ENCODE results near the gene ZNF879.

The ZNF879 gene

DNA sequence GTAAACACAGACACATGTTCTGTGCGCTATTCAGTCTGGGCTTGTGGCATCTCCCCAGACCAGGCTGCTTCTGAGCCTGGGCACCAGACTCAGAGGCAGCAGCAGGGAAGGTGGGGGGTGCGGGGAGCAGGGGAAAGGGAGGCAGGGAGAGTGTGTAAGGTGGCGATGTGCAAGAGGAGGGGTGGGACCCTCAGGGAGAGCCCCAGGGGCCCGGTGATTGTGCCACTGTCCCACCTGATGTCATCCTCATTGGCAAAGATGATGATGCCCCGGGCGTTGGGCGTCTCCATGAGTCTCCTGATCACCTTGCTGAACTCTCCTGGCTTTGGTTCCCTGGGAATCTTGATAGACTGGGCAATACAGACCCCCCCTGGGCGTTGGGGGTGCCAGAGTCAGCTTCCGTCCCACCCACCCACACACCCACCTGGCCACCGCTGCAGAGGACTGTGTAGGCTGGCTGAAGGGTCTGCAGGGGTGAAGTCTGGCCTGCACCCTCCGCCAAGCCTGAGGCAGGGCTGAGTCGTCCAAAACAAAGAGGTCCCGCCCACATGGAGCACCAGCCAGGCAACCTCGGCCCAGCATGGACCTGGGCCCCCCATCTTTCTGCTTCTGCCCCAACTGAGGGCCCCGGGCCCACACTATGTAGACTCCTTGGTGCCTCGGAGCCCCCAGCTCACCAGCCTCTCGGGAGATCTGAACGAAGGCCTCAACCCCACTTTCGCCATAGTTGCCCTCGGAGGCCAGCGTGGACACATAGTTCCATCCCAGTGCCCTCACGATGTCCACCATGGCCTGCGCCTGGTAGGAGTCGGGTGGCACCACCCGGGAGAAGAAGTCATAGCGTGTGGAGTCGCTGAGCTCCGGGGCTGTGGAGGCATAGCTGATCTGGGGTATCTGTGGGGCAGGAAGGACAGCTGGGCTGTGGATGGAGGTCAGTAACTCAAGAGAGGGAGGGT lies 32.1 kb upstream of the ZNF879 start:
- Histone ChIP-seq H3K36me3 (ENCODE audit: insufficient read depth, low read length) (no peaks in the 10 kb centered on the region), H3K4me2 (ENCODE audit: low read length) (no peak overlapping the region), H3K9me3 (ENCODE audit: low read length) (no peaks in the 10 kb centered on the region), H3F3A (ENCODE audit: insufficient read depth, low read length) (no peaks in the 10 kb centered on the region), H2AFZ (ENCODE audit: low read length) (no peak overlapping the region), H3K27me3 (ENCODE audit: insufficient read depth, low read length) (no peaks in the 10 kb centered on the region), H4K20me1 (ENCODE audit: insufficient read depth, low read length) (no peaks in the 10 kb centered on the region), H3K9ac (ENCODE audit: low read length) (no peak overlapping the region), H3K4me3 (ENCODE audit: low read depth, low read length, poor library complexity, severe bottlenecking) (no peak overlapping the region), H3K79me2 (ENCODE audit: insufficient read depth, low read length) (no peaks in the 10 kb centered on the region), H3K27ac (ENCODE audit: low read depth, low read length, poor library complexity, severe bottlenecking) (no peak overlapping the region), H3K9me2 (ENCODE audit: low read depth, low read length) (no peaks in the 10 kb centered on the region), H3K4me1 (ENCODE audit: insufficient read depth, low read length, severe bottlenecking) (no peaks in the 10 kb centered on the region)
- TF ChIP-seq, protein P1, sequence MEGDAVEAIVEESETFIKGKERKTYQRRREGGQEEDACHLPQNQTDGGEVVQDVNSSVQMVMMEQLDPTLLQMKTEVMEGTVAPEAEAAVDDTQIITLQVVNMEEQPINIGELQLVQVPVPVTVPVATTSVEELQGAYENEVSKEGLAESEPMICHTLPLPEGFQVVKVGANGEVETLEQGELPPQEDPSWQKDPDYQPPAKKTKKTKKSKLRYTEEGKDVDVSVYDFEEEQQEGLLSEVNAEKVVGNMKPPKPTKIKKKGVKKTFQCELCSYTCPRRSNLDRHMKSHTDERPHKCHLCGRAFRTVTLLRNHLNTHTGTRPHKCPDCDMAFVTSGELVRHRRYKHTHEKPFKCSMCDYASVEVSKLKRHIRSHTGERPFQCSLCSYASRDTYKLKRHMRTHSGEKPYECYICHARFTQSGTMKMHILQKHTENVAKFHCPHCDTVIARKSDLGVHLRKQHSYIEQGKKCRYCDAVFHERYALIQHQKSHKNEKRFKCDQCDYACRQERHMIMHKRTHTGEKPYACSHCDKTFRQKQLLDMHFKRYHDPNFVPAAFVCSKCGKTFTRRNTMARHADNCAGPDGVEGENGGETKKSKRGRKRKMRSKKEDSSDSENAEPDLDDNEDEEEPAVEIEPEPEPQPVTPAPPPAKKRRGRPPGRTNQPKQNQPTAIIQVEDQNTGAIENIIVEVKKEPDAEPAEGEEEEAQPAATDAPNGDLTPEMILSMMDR (IDR thresholded peaks at IDR 0.05; ENCODE audit: low read length), result no peak
- TF ChIP-seq EZH2 (IDR thresholded peaks at IDR 0.05; ENCODE audit: borderline replicate concordance, low read length), result no peak

DNA sequence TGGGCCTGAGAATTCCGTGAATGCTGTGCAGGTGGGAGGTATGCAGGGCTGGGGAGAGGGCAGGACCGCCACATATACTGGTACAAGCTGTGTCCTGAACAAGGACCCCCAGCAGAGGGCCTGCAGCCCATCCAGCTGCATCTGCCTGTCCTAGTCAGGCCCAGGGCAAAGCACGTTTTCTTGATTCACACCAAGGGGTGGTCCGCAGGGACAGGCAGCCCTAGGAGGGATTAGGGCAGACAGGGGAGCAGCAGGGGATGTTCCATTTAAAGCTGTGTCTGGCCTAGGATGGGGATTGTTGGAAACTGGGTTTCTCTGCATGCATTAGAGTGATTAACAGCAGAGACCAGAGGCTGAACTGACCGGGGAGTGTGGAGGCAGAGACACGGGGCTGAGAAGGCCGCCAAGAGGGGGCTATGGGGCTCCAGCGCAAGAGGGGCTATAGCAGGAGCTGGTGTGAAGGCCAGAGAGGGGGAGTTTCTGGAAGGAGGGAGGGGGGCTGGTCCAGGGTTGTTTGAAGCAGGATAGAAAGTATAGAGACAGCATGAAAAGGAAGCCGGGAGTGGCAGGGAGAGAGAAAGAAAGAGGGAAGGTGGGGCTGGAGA lies 31.2 kb upstream of the ZNF879 start:
- Histone ChIP-seq H4K20me1 (ENCODE audit: insufficient read depth, low read length) (no peaks in the 10 kb centered on the region), H3K9me3 (ENCODE audit: low read length) (no peaks in the 10 kb centered on the region)

DNA sequence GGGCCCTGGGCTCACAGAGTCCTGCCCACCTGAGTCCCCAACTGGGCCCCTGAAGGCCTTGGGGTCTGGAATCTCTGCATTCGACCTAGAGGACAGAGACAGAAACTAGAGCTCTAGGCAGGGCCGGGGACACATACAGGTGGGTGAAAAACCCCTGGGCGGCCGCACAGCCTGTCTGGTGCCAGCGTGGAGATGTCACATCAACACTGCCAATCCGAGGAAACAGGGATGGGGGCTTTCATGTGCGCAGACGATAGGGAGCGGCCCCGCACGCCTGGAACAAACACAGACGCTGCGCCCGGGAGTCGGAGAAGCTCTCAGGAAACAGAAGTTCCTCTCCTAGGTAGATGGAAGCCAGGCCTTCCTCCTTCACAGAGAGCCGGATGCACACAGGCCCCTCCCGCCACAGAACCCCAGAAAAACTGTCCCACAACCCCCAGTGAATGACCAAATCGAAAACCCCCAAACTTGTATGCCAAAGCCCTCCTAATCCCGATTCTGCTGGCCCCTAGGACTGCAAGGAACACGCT lies 30.3 kb upstream of the ZNF879 start:
- no peaks in the 10 kb centered on the region for H3F3A ChIP-seq (ENCODE audit: insufficient read depth, low read length)
- H3K9me3 ChIP-seq (ENCODE audit: low read length), result no peaks in the 10 kb centered on the region
- no peak overlapping the region for H3K4me3 ChIP-seq (ENCODE audit: low read depth, low read length, poor library complexity, severe bottlenecking)
- no peaks in the 10 kb centered on the region for H3K9me2 ChIP-seq (ENCODE audit: low read depth, low read length)
- H3K9ac ChIP-seq (ENCODE audit: low read length), result no peak overlapping the region
- no peak overlapping the region for H3K27ac ChIP-seq (ENCODE audit: low read depth, low read length, poor library complexity, severe bottlenecking)
- H3K4me2 ChIP-seq (ENCODE audit: low read length), result no peak overlapping the region
- no peaks in the 10 kb centered on the region for H4K20me1 ChIP-seq (ENCODE audit: insufficient read depth, low read length)
- no peaks in the 10 kb centered on the region for H3K79me2 ChIP-seq (ENCODE audit: insufficient read depth, low read length)
- TF ChIP-seq, protein P1 (IDR thresholded peaks at IDR 0.05; ENCODE audit: low read length), result no peak
- no peak for TF ChIP-seq EZH2 (IDR thresholded peaks at IDR 0.05; ENCODE audit: borderline replicate concordance, low read length)
- H3K27me3 ChIP-seq (ENCODE audit: insufficient read depth, low read length), result no peaks in the 10 kb centered on the region
- H3K4me1 ChIP-seq (ENCODE audit: insufficient read depth, low read length, severe bottlenecking), result no peaks in the 10 kb centered on the region
- no peaks in the 10 kb centered on the region for H3K36me3 ChIP-seq (ENCODE audit: insufficient read depth, low read length)
- no peak overlapping the region for H2AFZ ChIP-seq (ENCODE audit: low read length)

More for the DNA sequence above, 31.2 kb upstream of the ZNF879 start:
- no peak for TF ChIP-seq EZH2 (IDR thresholded peaks at IDR 0.05; ENCODE audit: borderline replicate concordance, low read length)
- TF ChIP-seq, protein P1 (IDR thresholded peaks at IDR 0.05; ENCODE audit: low read length), result no peak
- no peaks in the 10 kb centered on the region for H3K27me3 ChIP-seq (ENCODE audit: insufficient read depth, low read length)
- H3K9me2 ChIP-seq (ENCODE audit: low read depth, low read length), result no peaks in the 10 kb centered on the region
- no peak overlapping the region for H3K9ac ChIP-seq (ENCODE audit: low read length)
- H2AFZ ChIP-seq (ENCODE audit: low read length), result no peak overlapping the region
- no peaks in the 10 kb centered on the region for H3F3A ChIP-seq (ENCODE audit: insufficient read depth, low read length)
- H3K79me2 ChIP-seq (ENCODE audit: insufficient read depth, low read length), result no peaks in the 10 kb centered on the region
- H3K4me1 ChIP-seq (ENCODE audit: insufficient read depth, low read length, severe bottlenecking), result no peaks in the 10 kb centered on the region
- no peaks in the 10 kb centered on the region for H3K36me3 ChIP-seq (ENCODE audit: insufficient read depth, low read length)
- H3K27ac ChIP-seq (ENCODE audit: low read depth, low read length, poor library complexity, severe bottlenecking), result no peak overlapping the region
- no peak overlapping the region for H3K4me3 ChIP-seq (ENCODE audit: low read depth, low read length, poor library complexity, severe bottlenecking)
- H3K4me2 ChIP-seq (ENCODE audit: low read length), result no peak overlapping the region
